C4-2B (cell line): Measurements from ENCODE around the gene INPP5K.

Experiments
- H3K27ac ChIP-seq: fragments of 450-650 bp; 2 replicates; pipeline ENCODE4 v1.5.1; 2017
- ZFX ChIP-seq: fragments of 450-650 bp; IDR thresholded peaks from 2 replicates; pipeline ENCODE4 v1.6.1; 2017
- TF ChIP-seq, protein P1 (sequence below): fragments of 450-650 bp; conservative IDR thresholded peaks from 2 replicates; pipeline ENCODE4 v1.5.1; 2017; ENCODE audit warnings: mild to moderate bottlenecking

Gene INPP5K

GRCh38 chr17:1560101-1560857 lies 43.9 kb upstream of the INPP5K start:
- no peak for TF ChIP-seq ZFX
- TF ChIP-seq, protein P1, sequence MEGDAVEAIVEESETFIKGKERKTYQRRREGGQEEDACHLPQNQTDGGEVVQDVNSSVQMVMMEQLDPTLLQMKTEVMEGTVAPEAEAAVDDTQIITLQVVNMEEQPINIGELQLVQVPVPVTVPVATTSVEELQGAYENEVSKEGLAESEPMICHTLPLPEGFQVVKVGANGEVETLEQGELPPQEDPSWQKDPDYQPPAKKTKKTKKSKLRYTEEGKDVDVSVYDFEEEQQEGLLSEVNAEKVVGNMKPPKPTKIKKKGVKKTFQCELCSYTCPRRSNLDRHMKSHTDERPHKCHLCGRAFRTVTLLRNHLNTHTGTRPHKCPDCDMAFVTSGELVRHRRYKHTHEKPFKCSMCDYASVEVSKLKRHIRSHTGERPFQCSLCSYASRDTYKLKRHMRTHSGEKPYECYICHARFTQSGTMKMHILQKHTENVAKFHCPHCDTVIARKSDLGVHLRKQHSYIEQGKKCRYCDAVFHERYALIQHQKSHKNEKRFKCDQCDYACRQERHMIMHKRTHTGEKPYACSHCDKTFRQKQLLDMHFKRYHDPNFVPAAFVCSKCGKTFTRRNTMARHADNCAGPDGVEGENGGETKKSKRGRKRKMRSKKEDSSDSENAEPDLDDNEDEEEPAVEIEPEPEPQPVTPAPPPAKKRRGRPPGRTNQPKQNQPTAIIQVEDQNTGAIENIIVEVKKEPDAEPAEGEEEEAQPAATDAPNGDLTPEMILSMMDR, result no peak
- H3K27ac ChIP-seq, result peak overlapping the region; percentile 85

GRCh38 chr17:1559047-1560043 lies 42.9 kb upstream of the INPP5K start:
- TF ChIP-seq, protein P1, result no peak
- peak overlapping the region; percentile 85 for H3K27ac ChIP-seq

GRCh38 chr17:1558401-1558800 lies 42.0 kb upstream of the INPP5K start:
- H3K27ac ChIP-seq, result no peak overlapping the region
- TF ChIP-seq, protein P1, result no peak
- TF ChIP-seq ZFX, result no peak

DNA sequence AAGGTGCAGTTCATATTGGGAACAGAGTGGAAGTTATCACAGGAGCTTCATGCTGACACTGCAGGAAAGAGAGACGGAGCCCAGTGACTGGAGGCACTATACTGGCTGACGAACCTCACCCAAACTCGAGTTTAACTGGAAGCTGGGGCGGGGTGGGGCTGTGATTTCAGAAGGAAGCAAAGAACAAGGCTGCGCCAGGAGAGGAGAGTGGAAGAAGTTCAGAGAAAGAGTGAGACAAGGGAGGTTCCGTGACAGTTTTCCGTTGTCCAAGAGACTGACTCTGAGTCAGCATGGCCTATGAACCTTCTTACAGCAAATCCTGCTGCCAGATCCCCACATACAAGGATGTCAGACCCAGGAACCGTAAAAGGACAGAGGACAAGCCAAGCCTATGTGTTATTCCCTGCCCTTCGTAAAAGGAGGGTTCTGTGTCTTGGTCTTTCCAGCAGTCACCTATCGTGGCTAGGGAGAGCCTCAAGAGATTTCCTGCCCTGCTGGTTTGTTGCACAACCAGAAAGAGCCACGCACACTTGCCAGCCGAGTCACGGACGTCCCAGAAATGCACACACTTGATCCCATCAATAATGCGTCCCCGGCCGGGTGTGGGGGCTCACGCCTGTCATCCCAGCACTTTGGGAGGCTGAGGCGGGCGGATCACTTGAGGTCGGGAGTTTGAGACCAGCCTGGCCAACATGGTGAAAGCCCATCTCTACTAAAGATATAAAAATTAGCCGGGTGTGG lies 41.1 kb upstream of the INPP5K start:
- TF ChIP-seq, protein P1, result no peak
- TF ChIP-seq ZFX, result no peak
- peak overlapping the region; percentile 7 for H3K27ac ChIP-seq

- TF ChIP-seq, protein P1, result no peak
- TF ChIP-seq ZFX, result no peak
- H3K27ac ChIP-seq, result peak overlapping the region; percentile 66
These were observed 39.4 kb upstream of the INPP5K start for GRCh38 chr17:1555651-1556471.

DNA sequence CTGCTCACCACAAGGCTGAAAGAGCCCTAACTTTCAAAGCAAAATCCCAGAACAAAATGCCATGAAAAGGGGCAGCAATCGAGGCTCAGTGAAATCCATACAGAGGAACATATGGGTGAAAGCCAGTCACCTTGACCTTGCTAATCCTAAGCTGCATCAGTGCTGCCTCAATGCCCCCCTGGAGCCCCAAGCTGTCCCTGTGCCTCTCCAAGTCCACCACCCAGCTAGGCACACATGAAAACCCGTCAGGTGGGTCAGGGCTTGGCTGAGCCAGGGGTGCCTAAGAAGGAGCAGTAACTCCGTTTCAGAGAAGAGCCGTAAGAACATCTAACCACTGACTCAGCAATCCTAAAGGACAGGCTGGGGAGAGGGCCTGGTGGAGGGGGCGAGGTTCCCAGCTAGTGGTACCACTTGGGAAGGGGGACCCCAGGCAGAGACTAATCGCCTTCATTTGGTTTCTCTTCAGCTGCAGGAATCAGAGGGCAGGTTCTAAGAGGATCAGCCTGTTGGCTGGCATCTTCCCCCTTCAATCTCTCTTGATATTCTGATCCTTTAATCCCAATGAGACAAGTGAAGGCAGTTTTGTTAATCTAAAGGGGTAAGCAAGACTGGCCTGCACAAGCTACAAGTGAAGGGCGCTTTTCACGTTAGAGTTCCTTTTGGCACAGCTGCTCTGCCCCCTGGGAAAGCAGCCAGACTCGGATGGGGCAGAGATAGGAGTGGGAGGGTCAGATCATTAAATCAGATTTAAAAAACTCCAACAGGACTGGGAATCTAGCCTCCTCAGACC lies 38.5 kb upstream of the INPP5K start:
- no peak for TF ChIP-seq ZFX
- TF ChIP-seq, protein P1, result no peak
- H3K27ac ChIP-seq, result peak overlapping the region; percentile 66
